Nephron (organoid): ENCODE data around the gene GPATCH8.

Experiments
- H3K27ac Mint-ChIP-seq, 3 experiments: 2 replicates each; pipeline ENCODE4 v1.8.0; 2020; ENCODE audit warnings: mixed read lengths in 3 of 3, mild to moderate bottlenecking in 2 of 3, moderate library complexity in 1 of 3
- H3K27me3 Mint-ChIP-seq: 2 replicates; pipeline ENCODE4 v1.8.0; 2021; ENCODE audit warnings: low read depth, mild to moderate bottlenecking, moderate library complexity, mixed read lengths
- H3K36me3 Mint-ChIP-seq: 2 replicates; pipeline ENCODE4 v1.8.0; 2020; ENCODE audit warnings: low read depth, mixed read lengths
- H3K4me1 Mint-ChIP-seq: 2 replicates; pipeline ENCODE4 v1.8.0; 2020; ENCODE audit warnings: mixed read lengths
- H3K4me3 Mint-ChIP-seq, 3 experiments: 2 replicates each; pipeline ENCODE4 v1.8.0; 2020; ENCODE audit warnings: mild to moderate bottlenecking in 3 of 3, mixed read lengths in 3 of 3, moderate library complexity in 2 of 3
- H3K9me3 Mint-ChIP-seq: 2 replicates; pipeline ENCODE4 v1.8.0; 2020; ENCODE audit warnings: mixed read lengths
- TF ChIP-seq, protein P1 (sequence below), 3 experiments: fragments of 200-600 bp; sonication (generic); IDR thresholded peaks; one replicate each; pipeline ENCODE4 v1.5.0; 2021; ENCODE audit warnings: antibody characterized with exemption in 3 of 3; ENCODE audit not compliant: unreplicated experiment in 3 of 3

Gene GPATCH8

DNA sequence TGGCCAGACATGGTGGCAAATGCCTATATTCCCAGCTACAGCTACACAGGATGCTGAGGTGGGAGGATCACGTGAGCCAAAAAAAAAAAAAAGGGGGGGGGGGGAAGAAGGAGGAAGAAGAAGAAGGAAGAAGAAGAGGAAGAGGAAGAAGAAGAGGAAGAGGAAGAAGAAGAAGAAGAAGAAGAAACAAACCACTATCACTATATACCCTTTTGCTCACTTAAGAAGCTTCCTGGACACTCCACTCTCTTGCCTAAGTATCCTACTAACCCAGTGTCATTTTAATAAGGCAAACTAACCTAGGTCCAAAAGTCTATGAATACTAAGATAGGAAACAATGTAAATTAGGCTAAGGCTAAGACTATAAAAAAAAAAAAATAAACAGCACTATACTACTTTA lies 54.8 kb downstream of the GPATCH8 start:
- no peaks in the 10 kb centered on the region for H3K27me3 Mint-ChIP-seq
- peaks cover 9% of the 10 kb centered on the region for H3K36me3 Mint-ChIP-seq
- no peaks in the 10 kb centered on the region for H3K9me3 Mint-ChIP-seq
- no peaks in the 10 kb centered on the region for H3K4me1 Mint-ChIP-seq
- no peak overlapping the region for H3K4me3 Mint-ChIP-seq
- no peak overlapping the region for H3K27ac Mint-ChIP-seq
- TF ChIP-seq, protein P1, sequence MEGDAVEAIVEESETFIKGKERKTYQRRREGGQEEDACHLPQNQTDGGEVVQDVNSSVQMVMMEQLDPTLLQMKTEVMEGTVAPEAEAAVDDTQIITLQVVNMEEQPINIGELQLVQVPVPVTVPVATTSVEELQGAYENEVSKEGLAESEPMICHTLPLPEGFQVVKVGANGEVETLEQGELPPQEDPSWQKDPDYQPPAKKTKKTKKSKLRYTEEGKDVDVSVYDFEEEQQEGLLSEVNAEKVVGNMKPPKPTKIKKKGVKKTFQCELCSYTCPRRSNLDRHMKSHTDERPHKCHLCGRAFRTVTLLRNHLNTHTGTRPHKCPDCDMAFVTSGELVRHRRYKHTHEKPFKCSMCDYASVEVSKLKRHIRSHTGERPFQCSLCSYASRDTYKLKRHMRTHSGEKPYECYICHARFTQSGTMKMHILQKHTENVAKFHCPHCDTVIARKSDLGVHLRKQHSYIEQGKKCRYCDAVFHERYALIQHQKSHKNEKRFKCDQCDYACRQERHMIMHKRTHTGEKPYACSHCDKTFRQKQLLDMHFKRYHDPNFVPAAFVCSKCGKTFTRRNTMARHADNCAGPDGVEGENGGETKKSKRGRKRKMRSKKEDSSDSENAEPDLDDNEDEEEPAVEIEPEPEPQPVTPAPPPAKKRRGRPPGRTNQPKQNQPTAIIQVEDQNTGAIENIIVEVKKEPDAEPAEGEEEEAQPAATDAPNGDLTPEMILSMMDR (IDR thresholded peaks at IDR 0.05; ENCODE audit: unreplicated experiment in 3 of 3), result no peak

DNA sequence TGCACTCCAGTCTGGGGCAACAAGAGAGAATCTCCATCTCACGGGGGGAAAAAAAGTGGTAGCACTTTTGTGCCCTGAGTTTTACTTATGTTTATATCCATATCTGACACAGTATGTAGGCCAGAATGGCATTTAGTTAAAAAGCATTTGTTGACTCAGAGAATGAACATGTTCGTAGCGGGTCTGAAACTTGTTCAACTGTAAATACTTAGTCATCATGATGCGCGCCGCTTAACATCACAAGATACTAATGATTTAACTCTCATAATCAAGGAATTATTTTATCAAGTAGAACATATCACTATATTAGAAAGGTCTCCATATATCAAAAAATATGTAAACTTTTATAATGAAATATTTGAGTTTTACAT lies 58.5 kb downstream of the GPATCH8 start:
- Mint-ChIP-seq H3K36me3 (peaks cover 8% of the 10 kb centered on the region), H3K4me3 (no peak overlapping the region), H3K27me3 (no peaks in the 10 kb centered on the region), H3K27ac (no peak overlapping the region), H3K9me3 (no peaks in the 10 kb centered on the region), H3K4me1 (no peaks in the 10 kb centered on the region)
- TF ChIP-seq, protein P1 (IDR thresholded peaks at IDR 0.05; ENCODE audit: unreplicated experiment in 3 of 3), result no peak

DNA sequence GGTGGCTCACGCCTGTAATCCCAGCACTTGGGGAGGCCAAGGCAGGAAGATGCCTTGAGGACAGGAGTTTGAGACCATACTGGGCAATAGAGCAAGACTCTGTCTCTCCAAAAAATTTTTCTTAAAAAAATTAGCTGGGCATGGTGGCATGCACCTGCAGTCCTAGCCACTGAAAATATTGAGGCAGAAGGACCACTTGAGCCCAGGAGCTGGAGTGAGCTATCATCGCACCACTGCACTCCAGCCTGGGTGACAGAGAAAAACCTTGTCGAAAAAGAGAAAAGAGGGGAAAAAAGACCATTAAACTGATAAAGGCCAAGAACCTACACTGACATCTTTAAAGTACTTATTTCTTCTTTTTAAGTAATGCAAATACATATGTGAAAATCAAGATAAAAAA lies 60.4 kb downstream of the GPATCH8 start:
- Mint-ChIP-seq H3K4me1 (peaks cover 13% of the 10 kb centered on the region), H3K27ac (no peak overlapping the region), H3K36me3 (peaks cover 12% of the 10 kb centered on the region), H3K27me3 (no peaks in the 10 kb centered on the region), H3K4me3 (no peak overlapping the region), H3K9me3 (no peaks in the 10 kb centered on the region)
- TF ChIP-seq, protein P1 (IDR thresholded peaks at IDR 0.05; ENCODE audit: unreplicated experiment in 3 of 3), result no peak

DNA sequence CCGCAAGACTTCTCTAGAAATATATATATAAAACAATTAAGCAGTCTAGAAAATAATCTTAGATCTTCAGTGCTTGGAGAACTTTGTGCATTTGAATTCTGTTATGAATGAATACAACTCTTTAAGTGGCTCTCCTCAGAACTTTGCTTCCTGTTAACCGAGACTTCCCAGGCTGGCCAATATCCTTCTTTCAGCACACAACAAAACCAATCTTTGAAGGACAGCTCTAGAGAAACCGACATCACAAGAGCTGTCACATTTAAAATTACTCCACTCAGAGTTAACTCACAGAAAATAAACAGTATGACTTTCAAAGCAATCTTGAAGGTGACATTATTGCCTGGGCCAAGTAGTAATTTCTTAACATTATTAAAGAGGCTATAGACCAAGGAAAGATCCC lies 64.0 kb downstream of the GPATCH8 start:
- Mint-ChIP-seq H3K4me3 (no peak overlapping the region), H3K9me3 (no peaks in the 10 kb centered on the region), H3K36me3 (peaks cover 23% of the 10 kb centered on the region), H3K27me3 (no peaks in the 10 kb centered on the region), H3K4me1 (peaks cover 13% of the 10 kb centered on the region), H3K27ac (peak overlapping the region in 2 of 3 experiments; percentile 23 to 31)
- TF ChIP-seq, protein P1 (IDR thresholded peaks at IDR 0.05; ENCODE audit: unreplicated experiment in 3 of 3), result no peak

DNA sequence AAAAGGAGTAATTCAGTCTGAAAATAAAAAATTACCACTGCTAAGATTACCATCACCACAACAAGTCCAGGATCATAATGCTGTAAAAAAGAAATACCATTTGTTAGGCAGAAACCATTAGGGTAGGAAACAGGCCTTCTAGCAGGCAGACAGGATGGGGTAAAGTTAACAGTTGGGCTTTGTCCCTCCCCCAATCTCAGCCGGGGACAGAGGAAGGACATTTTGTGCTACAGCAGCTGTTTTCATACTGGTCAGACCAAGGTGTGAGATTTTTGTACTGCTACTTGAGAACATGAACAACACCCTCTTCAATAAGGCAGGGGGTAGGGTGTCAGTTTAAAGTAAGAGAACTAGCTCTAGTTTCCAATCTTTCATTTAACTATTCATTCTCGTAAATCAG lies 64.6 kb downstream of the GPATCH8 start:
- TF ChIP-seq, protein P1 (IDR thresholded peaks at IDR 0.05; ENCODE audit: unreplicated experiment in 3 of 3), result no peak
- peaks cover 13% of the 10 kb centered on the region for H3K4me1 Mint-ChIP-seq
- no peaks in the 10 kb centered on the region for H3K9me3 Mint-ChIP-seq
- no peak overlapping the region for H3K4me3 Mint-ChIP-seq
- peaks cover 27% of the 10 kb centered on the region for H3K36me3 Mint-ChIP-seq
- H3K27me3 Mint-ChIP-seq, result no peaks in the 10 kb centered on the region
- H3K27ac Mint-ChIP-seq, result peak overlapping the region; percentile 24 to 62 (median 31)

DNA sequence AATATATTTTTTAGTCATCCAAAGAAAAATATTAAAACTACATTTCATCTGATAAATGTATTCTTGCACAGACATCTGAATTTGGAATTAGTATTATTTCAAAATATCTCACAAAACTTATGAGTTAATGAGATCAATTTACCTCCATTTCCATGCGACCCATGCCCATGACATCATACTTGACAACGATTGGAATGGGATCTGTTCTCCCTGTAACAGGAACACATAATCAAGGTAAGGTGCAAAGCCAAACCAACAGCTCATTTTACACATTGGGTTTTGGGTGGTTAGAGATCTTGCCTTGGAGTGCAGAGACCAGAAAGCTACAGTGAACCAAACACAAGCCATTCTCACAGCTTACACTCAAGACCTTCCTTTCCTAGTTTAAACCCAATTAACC lies 66.9 kb downstream of the GPATCH8 start:
- TF ChIP-seq, protein P1 (IDR thresholded peaks at IDR 0.05; ENCODE audit: unreplicated experiment in 3 of 3), result no peak
- Mint-ChIP-seq H3K36me3 (peaks cover 48% of the 10 kb centered on the region), H3K9me3 (no peaks in the 10 kb centered on the region), H3K4me1 (peaks cover 13% of the 10 kb centered on the region), H3K27ac (no peak overlapping the region), H3K27me3 (no peaks in the 10 kb centered on the region), H3K4me3 (no peak overlapping the region)
